Posterior cingulate gyrus (tissue), 11 donors: ENCODE measurements around the gene CACNA2D3.

ENCODE experiments used
- DNase-seq, 10 donors: peaks; one replicate each; pipeline versions ENCODE4 v3.0.0 to v3.0.0-alpha.2; 2020 to 2021; ENCODE audit warnings: mixed read lengths in 3 of 10
- intact Hi-C: fragments of 100-400 bp; cut with DNase I; formaldehyde crosslinking; loops from one replicate; pipeline ENCODE4 v1.15.1; 2023

Gene CACNA2D3

GRCh38 chr3:54125300-54125699 lies 2.9 kb downstream of the CACNA2D3 start:
- DNase-seq: no peak
- intact Hi-C loops: no loop called here

- intact Hi-C loops: no loop called here
- no peak for DNase-seq
These were observed 4.2 kb downstream of the CACNA2D3 start for GRCh38 chr3:54126551-54126950.

- no peak for DNase-seq
- intact Hi-C loops: no loop called here
These were observed 5.2 kb downstream of the CACNA2D3 start for GRCh38 chr3:54127499-54128056.

GRCh38 chr3:54131026-54131605 lies 8.8 kb downstream of the CACNA2D3 start:
- DNase-seq: no peak
- intact Hi-C loops: no loop called here

DNA sequence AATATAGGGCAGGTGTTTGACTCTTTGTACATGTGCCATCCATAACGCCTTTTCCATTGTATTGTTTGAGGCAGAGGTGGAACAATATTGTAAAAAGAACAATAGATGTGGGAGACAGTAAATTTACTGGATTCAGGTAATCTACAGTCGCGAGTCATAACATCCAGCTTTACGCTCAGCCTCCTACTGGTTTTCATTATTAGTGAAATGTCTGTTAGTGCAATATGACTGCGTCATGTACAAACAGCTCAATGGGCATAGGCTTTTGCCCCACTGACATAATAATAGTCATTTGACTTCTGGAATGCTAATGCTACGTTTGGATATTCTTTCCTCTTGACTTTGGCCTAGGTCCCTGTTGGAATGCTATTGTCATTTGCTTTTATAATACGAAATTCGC lies 9.5 kb downstream of the CACNA2D3 start:
- intact Hi-C loops: no loop called here
- no peak for DNase-seq

- DNase-seq: no peak
- intact Hi-C loops: no loop called here
These were observed 10.3 kb downstream of the CACNA2D3 start for GRCh38 chr3:54132685-54133084.

GRCh38 chr3:54133196-54133595 lies 10.8 kb downstream of the CACNA2D3 start:
- intact Hi-C loops: no loop called here
- no peak for DNase-seq

- intact Hi-C loops: no loop called here
- no peak for DNase-seq
These were observed 11.8 kb downstream of the CACNA2D3 start for GRCh38 chr3:54134155-54134554.

GRCh38 chr3:54134713-54135112 lies 12.4 kb downstream of the CACNA2D3 start:
- intact Hi-C loops: no loop called here
- no peak for DNase-seq

GRCh38 chr3:54137311-54137710 lies 15.0 kb downstream of the CACNA2D3 start:
- intact Hi-C loops: no loop called here
- no peak for DNase-seq

- DNase-seq: peak in 1 of 10 donors; percentile 76
- intact Hi-C loops: no loop called here
These were observed 16.7 kb downstream of the CACNA2D3 start for GRCh38 chr3:54138937-54139547.

DNA sequence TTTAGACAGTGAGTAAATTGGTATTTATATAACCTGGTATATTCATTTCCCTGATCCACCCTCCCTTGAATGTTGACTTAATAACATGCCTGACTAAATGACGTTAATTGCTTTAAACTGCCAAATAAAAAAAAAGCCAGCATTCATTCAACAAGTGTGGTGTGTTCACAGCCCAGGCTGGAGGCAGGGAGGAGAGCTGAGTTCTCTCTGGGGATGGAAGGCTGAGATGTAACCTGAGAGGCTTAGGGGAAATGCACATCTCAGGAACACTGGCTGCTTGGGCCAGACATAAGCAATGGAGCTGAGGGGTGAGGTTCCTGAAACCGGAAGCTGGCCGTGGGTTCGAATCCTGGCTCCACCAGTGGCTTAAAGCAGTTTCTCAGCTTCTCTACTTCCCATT lies 17.3 kb downstream of the CACNA2D3 start:
- intact Hi-C loops: no loop called here
- no peak for DNase-seq

DNA sequence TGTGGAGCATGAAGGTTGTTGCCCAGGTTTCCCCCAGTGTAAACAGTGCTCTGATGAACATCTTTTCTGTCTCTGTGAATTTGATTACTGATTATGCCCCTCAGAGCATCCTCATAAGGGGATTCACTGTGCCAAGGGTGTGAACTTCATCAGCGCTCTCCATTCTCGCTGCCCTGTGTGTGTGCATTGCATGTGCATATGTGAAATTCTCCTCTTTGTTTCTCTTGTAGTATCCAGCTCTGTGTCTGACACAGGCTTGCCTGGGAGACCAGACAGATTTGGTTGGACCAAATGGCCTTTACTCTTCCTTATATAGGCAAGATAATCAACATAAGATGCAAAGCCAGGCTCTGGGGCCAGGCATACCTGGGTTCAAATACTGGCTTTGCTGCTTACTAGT lies 21.9 kb downstream of the CACNA2D3 start:
- intact Hi-C loops: no loop called here
- DNase-seq: no peak

DNA sequence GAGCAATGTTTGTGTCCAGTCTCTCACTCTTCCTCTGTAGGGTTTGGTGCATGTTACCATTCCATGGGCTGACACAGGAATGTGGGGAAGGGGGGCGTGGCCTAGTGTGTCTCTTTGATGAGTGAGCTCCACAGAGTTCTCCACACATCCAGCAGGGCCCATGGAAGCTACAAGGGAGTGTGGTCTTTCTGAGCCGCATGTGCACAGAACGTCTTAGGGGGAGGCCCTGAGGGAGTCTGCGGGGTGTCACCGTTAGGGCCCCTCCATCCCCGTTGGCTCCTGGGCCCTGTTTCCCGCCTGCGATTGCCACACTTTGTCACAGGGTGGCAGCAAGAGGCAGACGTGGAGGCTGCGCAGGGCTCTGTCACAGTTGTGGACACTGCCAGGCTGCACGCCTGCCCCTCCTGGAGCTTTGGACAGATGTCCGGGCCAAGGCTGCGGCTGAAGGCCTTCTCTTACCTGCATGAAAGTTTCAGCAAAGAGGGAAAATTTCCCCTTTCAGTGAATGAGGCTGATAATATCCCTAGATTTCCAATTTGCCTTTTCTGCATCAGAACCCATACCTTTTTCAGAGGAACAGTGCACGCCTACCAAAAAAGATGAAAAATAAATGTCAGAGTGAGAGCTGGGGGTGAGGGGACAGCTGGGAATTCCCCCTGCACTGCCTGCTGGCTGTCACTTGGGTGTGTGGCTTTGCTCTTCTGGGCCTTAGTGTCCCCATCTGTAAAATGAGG lies 24.3 kb downstream of the CACNA2D3 start:
- peak; percentile 52 to 96 (median 72) for DNase-seq
- intact Hi-C loops: no loop called here

- DNase-seq: no peak
- intact Hi-C loops: no loop called here
These were observed 28.6 kb downstream of the CACNA2D3 start for GRCh38 chr3:54150864-54151467.

DNA sequence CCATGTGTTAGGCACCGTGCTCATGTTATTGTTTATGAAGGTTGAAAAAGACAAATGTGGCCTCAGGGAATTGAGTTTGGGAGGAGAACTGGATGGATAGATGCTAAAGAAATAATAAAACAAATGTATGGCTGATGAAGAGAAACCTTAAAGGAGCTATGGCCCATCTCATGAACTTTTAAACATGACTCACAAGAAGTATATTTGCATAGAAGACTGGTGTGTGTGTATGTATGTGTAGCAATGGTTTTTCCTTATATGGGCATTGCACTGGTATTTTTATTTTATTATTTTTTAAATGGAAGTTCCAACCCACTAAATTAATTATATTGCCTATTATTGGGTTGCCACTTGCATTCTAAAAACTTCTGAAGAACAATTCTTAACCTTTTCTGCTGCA lies 31.1 kb downstream of the CACNA2D3 start:
- intact Hi-C loops: no loop called here
- DNase-seq: no peak

DNA sequence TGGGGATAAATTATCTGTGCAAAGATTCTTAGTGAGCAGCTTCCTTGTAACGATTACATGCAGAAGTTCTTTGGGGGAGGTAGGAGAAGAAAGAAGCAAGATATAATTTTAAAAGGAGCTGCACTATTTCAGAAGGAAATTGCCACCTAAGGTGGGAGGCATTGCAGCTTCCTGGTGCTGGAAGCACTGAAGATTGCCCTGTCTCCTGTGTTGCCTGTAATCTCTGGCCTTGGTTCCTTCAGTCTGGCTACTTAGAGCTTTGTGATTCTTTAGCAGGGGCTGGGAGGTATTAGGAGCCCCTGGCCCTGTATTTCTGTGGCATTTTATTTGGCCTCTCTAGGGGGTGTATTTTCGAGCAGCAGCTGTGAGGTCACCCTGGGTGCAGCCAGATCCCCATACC lies 35.5 kb downstream of the CACNA2D3 start:
- DNase-seq: no peak
- intact Hi-C loops: no loop called here

DNA sequence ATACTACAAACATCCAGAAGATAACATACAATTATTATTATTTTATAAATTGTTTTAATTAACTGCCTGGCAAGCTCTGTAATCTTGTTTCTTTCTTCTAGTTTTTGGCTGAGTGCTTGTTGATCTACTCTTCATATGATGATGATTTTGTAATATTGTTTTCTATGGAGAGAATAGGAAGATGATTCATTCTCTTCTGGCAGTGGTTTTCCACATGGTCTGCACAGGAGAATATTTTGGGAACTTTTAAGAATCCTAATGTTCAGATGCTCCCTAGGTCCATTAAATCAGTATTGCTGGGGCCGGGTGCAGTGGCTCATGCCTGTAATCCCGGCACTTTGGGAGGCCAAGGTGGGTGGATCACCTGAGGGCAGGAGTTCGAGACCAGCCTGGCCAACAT lies 37.6 kb downstream of the CACNA2D3 start:
- intact Hi-C loops: no loop called here
- no peak for DNase-seq

DNA sequence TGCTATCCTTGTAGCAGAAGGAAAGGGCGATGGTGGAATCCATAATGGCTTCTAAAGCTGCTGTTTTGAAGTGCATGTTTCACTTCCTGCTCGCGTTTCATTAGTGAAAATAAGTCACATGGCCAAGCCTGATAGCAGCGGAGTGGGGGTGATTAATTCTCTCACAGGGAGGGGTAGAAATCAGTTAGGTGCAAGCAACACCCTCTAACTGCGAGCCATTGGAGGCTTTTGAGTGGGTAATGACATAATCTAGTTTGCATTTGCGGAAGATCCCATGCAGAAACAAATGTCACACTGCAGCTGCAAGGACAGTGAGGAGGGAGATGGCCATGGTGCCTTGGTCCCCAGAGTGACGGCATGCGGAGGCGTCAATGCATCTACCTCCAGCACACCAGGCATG lies 41.1 kb downstream of the CACNA2D3 start:
- intact Hi-C loops: no loop called here

GRCh38 chr3:54164192-54164975 lies 42.0 kb downstream of the CACNA2D3 start:
- intact Hi-C loops: no loop called here
- DNase-seq: no peak

More for the DNA sequence above, 41.1 kb downstream of the CACNA2D3 start:
- DNase-seq: no peak

- intact Hi-C loops: no loop called here
- no peak for DNase-seq
These were observed 43.5 kb downstream of the CACNA2D3 start for GRCh38 chr3:54165865-54166264.
